Stimulated activated CD8-positive, alpha-beta memory T cell treated with anti-CD3 and anti-CD28 coated beads, Interleukin-15, amount 100 ng/mL, for 24 hours (primary cell): ENCODE measurements around the gene TRMO.
"Not testable (repeated sequence)": the region's sequence is repeated elsewhere in the genome, so short reads cannot be mapped to it uniquely, and the experiment has no call there.

Source experiments
- DNase-seq: peaks from one replicate; pipeline ENCODE4 v3.0.0-alpha.2; 2020; ENCODE audit warnings: low read depth

The TRMO gene, protein sequence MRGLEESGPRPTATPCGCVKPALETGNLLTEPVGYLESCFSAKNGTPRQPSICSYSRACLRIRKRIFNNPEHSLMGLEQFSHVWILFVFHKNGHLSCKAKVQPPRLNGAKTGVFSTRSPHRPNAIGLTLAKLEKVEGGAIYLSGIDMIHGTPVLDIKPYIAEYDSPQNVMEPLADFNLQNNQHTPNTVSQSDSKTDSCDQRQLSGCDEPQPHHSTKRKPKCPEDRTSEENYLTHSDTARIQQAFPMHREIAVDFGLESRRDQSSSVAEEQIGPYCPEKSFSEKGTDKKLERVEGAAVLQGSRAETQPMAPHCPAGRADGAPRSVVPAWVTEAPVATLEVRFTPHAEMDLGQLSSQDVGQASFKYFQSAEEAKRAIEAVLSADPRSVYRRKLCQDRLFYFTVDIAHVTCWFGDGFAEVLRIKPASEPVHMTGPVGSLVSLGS

DNA sequence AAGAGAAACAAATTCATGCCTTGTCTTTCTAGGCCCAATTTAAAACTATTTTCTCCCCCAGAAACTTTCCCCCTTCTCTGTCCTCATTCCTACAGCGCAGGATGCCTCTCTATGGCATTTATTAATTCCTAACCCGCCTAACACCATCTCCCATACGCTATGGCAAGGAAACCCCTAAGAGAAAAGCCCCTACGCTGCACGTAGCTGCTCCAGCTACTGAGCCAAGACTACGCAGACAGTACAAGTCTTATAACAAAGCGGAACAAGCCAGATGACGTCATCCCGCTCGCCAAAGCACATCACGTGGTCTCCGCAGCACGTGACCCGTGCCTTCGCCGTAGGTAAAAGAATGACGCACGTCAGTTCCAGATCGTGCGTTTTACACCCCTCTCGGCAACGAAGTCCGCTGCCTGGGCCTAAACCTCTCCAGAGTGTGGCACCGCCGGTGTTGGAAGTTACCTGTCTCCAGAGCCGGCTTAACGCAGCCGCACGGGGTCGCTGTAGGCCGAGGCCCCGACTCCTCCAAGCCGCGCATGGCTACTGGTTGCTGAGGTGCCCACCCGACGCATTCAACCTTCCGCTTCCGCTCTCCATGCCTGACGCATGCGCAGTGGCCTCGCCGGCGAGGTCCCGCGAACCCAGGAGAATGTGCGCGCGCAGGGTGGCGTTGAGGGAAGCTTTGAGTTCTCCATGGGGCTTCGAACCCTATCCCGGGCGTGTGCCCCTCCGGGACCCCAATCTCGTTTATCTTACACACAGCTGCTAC is at the start of gene TRMO:
TSS of gene TRMO (minus strand) at position 542 of the 766 bp plus-strand sequence. CDS start at position 535, 7 bp downstream.
- peak; percentile 99 for DNase-seq

DNA sequence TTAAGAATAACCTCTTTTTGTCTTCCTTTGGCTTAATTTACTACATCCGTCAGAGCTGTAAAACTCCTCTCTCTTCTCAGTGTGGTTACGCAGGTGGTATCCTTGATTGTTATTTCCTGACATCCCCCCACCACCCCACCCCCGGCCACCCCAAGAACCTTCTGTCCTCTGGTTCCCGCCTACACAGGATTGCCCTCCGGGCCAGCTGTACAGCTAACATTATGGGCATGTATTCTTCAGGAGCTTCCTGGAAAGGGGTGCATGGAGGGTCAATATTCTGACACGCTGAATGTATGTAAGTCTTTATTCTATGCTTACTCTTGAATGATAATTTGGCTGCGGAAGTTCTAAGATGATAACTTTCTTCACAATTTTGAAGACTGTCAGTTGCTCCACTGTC is 47.9 kb upstream of the TRMO start:
- DNase-seq: no peak

DNA sequence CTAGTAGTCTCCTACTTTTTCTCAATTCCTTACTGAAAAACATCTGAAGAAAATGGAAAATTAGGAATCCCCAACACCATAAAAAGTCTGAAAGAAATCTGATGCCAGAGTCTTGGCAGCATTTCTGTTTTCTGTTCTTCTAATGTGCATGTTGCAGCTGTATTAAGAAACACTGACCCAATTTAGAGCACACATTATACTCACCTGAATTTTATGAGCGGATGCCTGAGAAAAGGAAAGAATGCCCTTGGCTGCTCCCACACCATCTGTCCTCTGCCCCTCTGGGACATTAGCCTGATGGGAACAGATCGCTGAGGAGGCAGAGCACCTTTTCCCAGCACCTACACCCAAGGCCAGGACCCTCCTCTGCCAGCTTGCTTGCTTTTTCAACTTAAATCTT is 46.7 kb upstream of the TRMO start:
- DNase-seq: no peak

GRCh38 chr9:97966493-97966892 is 44.2 kb upstream of the TRMO start:
- no peak for DNase-seq

- DNase-seq: no peak
Observed at GRCh38 chr9:97964901-97965300, 42.6 kb upstream of the TRMO start.

DNA sequence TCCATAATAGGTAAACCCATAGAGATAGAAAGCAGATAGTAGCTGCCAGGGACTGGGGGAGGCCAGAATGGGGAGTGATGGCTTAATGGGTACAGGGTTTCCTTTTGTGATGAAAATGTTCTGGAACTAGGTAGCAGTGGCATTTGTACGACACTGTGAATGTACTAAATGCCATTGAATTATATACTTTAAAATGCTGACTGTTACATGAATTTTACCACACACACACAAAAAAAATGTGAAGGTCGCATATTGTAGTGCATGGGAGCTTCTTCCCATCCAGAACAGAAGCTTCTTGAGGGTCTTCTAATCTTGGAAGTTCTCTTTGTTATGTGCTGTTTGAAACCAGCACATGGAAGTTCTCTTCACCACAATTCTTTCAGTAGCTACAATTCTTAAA is 40.9 kb upstream of the TRMO start:
- DNase-seq: no peak

DNA sequence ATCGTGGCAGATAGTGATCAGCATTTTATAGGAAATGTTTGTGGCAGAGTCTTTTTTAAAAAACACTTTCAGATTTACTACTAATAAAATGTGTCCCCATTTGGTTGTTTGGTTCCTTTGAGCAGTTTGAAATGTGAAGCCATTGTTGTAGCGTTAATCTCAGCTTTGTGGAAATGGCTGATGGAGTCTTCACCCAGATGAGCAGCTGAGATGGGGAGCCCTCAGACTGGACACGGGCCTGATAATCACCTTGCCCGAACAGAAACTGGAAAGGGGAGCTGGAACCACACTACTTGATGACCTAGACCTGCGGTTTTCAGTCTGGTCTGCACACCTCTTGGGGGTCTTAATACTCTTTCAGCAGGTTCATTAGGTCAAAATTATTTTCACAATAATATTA is 40.3 kb upstream of the TRMO start:
- no peak for DNase-seq

DNA sequence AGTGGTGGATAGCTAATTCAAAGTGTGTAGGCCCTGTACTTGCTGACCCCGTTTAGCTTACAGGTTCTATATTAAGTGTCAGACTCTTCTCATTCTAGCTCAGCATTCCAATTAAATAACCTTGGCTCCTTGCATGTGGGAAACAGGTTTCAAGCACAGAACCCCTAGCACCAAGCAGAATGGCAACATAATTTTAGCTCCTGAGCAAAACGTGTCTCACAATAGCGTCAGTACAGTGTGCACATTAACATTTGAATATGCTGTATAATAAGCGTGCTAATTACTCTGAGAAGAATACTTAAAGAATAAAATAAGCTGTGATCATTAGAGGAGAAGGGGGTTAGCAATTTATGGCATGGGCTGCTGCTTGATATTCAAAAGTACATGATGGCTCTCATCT is 39.8 kb upstream of the TRMO start:
- no peak for DNase-seq

DNA sequence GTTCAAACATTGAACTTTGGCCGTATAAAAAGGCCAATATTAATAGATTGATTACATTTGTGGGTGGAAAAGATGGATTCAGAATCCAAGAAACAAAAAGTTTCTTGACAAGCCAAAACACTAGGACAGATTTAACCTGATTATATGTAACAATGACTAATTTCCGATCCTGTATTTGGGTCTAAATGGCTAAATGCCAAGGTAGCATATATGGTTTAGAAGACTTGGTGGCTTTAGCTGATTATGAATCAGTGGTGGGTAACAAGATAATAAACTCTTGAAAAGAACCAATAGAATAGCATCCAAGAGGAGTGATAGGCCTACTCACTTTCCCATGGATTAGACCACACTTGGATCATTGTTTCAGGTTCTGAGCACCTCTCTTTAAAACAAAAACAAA is 39.1 kb upstream of the TRMO start:
- DNase-seq: no peak

DNA sequence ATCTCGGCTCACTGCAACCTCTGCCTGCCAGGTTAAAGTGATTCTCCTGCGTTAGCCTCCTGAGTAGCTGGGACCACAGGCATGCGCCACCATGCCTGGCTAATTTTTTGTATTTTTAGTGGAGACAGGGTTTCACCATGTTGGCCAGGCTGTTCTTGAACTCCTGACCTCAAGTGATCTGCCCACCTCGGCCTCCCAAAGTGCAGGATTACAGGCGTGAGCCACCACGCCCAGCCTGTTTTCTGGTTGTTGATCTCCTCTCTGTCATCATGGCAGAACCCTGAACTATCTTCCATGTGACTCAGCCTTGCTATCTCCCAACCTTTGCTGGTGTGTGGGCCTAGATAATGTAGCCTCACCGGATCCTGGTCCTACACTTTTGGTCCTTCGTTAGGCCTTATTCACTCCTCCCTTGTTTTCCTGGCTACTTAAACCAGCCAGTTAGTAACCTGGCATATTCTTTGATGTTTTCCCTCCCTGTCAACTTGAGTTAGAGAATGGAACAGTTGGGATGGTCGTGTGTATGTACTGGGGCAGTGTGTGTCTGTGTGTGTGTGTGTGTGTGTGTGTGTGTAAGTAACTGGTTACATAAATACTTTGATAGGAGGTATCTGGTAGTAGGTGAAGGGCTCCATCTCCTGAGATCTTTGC is 38.5 kb upstream of the TRMO start:
- DNase-seq: not testable (repeated sequence)

DNA sequence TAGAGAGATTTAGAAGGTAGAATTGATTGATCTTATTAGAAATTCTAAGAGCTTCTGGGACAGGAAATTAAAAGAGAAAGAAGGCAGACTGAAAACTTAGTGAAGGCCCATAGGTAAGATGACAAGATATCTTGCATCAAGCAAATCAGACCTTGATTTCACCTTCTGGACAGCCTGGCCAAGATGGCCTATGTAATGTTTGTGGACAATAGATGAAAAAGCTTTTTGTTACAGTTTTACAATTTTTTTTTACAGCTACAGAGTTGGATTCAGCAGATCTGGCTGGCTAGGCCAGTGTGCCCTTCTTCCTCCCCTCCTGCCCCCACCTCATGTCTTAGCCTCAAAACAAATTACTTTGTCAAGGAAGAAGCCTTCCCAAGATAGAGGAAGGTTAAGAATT is 37.3 kb upstream of the TRMO start:
- DNase-seq: no peak

DNA sequence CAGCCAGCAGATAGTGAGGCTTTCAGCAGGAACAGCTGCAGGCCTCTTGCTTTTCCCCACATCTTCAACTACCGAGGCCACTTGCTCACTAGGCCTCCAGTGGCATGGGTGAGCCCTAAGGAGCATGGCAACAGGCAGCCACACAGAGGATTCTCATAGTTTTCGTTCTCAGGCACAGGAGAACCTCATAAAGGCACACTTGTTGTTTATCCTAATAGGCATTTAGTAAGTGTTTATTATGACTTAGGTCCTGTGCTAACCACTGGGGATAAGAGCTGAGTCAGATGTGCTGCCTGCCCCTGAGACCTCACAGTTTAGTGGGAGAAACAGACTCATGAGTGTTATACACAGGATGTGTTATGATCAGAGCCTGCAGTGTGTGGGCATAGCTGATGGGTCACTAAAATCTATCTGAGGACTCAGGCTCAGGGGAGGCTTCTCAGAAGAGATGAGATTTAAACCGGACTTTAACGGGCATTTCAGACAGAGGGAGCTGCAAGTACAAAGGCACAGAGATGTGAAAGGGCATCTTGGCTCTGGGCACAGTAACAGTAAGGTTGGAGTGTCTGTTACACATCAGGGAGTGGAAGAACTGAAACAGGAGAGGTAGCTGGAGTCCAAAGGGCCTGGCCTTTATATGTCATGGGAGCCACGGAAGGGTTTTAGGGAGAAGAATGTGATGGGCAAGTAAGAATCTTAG is 36.7 kb upstream of the TRMO start:
- no peak for DNase-seq

- DNase-seq: no peak
Observed at GRCh38 chr9:97956331-97956730, 34.0 kb upstream of the TRMO start.

DNA sequence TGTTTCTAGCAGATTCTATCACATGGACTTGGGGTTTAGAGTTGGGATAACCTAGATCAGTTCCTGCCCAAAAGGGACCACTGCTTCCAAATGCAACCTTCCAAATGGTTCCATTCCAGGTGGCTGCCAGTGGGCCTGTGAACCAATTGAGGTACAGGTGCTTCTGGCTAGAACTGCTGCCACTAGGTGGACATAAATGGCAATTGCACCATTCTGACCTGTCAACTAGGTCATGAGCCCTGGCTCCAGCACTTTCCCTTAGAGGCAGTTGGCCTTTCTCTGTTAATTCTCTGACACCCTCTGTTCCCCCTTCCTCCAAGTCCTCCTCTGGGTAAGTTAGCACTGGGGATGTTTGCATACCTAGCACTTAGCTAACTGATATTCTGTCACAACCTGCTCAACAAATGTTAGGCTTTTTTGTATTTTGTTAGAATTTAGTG is 32.3 kb upstream of the TRMO start:
- no peak for DNase-seq

DNA sequence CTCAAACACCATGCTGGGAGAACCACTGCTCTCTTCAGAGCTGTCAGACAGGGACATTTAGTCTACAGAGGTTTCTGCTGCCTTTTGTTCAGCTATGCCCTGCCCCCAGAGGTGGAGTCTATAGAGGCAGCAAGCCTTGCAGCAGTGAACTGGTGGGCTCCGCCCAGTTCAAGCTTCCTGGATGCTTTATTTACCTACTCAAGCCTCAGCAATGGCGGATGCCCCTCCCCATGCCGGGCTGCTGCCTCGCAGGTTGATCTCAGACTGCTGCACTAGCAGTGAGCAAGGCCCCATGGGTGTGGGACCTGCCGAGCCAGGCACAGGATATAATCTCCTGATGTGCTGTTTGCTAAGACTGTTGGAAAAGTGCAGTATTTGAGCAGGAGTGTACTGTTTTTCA is 28.6 kb upstream of the TRMO start:
- DNase-seq: not testable (repeated sequence)

DNA sequence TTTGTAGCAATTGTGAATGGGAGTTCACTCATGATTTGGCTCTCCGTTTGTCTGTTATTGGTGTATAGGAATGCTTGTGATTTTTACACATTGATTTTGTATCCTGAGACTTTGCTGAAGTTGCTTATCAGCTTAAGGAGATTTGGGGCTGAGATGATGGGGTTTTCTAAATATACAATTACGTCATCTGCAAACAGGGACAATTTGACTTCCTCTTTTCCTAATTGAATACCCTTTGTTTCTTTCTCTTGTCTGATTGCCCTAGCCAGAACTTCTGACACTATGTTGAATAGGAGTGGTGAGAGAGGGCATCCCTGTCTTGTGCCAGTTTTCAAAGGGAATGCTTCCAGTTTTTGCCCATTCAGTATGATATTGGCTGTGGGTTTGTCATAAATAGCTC is 24.8 kb upstream of the TRMO start:
- DNase-seq: not testable (repeated sequence)

GRCh38 chr9:97945470-97945869 is 23.2 kb upstream of the TRMO start:
- DNase-seq: not testable (repeated sequence)

- DNase-seq: no peak
Observed at GRCh38 chr9:97944612-97945011, 22.3 kb upstream of the TRMO start.

DNA sequence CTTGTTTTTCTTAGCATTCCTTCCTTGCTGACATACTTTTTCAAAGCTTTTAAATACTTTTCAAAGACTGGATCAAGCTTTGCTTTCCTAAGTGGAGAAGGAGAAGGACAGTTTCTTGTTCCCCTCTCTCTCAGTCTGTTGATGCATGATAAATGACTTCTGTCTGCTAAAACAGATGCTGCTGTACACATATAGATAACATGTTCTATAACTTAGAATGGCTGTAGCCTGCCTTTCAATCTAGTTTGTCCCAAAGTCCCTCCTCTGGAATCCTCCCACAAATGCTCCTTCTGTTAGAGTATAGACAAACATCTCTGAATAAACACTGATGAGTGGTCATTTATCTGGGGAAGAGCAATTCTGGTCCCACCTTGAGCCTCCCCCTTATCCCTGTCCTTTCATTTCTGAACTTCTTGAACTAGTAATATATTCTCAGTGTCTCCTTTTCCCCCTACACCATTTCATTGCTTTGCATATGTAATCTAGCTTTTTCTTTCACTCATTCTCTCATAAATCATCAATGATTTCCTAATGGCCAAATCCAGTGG is 21.1 kb upstream of the TRMO start:
- no peak for DNase-seq

DNA sequence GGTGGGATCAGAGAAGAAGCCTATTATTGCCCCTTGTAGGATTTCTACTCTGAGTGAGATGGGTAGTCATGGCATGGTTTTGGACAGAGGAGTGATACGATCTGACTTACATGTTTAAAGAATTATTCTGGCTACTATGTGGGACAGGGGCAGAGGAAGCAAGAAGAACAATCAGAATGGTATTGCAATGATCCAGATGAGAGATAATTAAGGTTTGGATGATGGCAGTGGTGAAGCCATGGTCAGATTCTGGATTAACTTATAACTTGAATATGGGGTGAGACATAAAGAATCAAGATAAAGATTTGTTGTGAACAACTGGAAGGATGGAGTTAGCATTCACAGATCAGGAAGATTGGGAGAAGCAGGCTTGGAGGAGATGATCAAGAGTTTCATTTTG is 19.0 kb upstream of the TRMO start:
- DNase-seq: no peak

DNA sequence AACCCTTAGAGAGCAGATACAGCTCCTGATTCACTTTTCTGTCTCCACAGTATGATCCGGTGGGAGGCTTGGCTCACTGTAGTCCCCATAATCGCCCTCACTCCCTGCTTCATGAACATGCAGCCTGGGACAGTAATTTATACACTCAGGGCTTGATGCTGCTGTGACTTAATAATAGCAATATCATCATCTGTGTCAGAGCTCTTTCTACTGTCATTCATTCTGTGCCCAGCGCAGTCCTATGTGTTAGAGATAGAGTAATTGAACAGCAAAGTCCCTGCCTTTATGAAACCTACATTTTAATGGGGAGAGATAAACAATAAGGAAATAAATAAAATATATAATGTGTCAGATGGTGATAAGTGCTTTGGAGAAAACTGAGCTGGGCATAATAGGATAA is 18.4 kb upstream of the TRMO start:
- DNase-seq: no peak

GRCh38 chr9:97940233-97940632 is 17.9 kb upstream of the TRMO start:
- DNase-seq: no peak
